WTC11 (cell line): Measurements from ENCODE around the gene NAT16. TPM values are rescaled to one million over a fixed set of nuclear protein-coding genes. Genes with fewer than 3 reads are reported as not detected.
A peak's percentile ranks its signal among the peaks of the same experiment; 100 is the strongest.

Experiments
- ATAC-seq: fragments of 200-7000 bp; cut with Tn5 transposase; 2 replicates; pipeline ENCODE4 v1.10.0; 2021; ENCODE audit warnings: mild to moderate bottlenecking, moderate library complexity
- CTCF ChIA-PET: fragments of 300-600 bp; sonication (Branson Sonifier 250); formaldehyde crosslinking; loops from one replicate; lab custom pipeline; 2021; ENCODE audit warnings: antibody characterized with exemption; lab: Charles Lee
- POLR2A ChIA-PET: fragments of 350-600 bp; sonication (Branson Sonifier 250); formaldehyde crosslinking; loops from one replicate; lab custom pipeline; 2021; ENCODE audit warnings: antibody characterized with exemption; lab: Charles Lee
- DNase-seq: peaks from one replicate; pipeline ENCODE4 v3.0.0; 2021; ENCODE audit warnings: low spot score
- H3K27ac Mint-ChIP-seq: 2 replicates; pipeline ENCODE4 v1.8.0; 2021; ENCODE audit warnings: mixed read lengths
- H3K27me3 Mint-ChIP-seq: 2 replicates; pipeline ENCODE4 v1.8.0; 2021; ENCODE audit warnings: low read depth, mild to moderate bottlenecking, moderate library complexity, mixed read lengths
- H3K36me3 Mint-ChIP-seq: 2 replicates; pipeline ENCODE4 v1.8.0; 2021; ENCODE audit warnings: mixed read lengths
- H3K4me1 Mint-ChIP-seq: 2 replicates; pipeline ENCODE4 v1.8.0; 2022; ENCODE audit warnings: mixed read lengths
- H3K4me3 Mint-ChIP-seq: 2 replicates; pipeline ENCODE4 v1.8.0; 2021; ENCODE audit warnings: mild to moderate bottlenecking, moderate library complexity, mixed read lengths
- H3K9me3 Mint-ChIP-seq: 2 replicates; pipeline ENCODE4 v1.8.0; 2021; ENCODE audit warnings: mixed read lengths
- ATF1 ChIP-seq: sonication (generic); formaldehyde crosslinking; IDR thresholded peaks from 2 replicates; pipeline ENCODE4 v1.8.1; 2023; ENCODE audit warnings: mild to moderate bottlenecking, moderate library complexity, missing genetic modification reagents
- CBFB ChIP-seq: sonication (generic); formaldehyde crosslinking; IDR thresholded peaks from 2 replicates; pipeline ENCODE4 v1.8.1; 2022; ENCODE audit warnings: mild to moderate bottlenecking, low read depth, missing genetic modification reagents
- CDX4 ChIP-seq: fragments of 250-450 bp; sonication (Bioruptor Pico); IDR thresholded peaks from 2 replicates; pipeline ENCODE4 v1.9.0; 2021; ENCODE audit warnings: moderate library complexity, mild to moderate bottlenecking, inconsistent platforms, borderline replicate concordance
- CREB1 ChIP-seq: sonication (generic); formaldehyde crosslinking; IDR thresholded peaks from 2 replicates; pipeline ENCODE4 v1.8.0; 2023; ENCODE audit warnings: mild to moderate bottlenecking, missing genetic modification reagents
- ETV6 ChIP-seq: sonication (generic); formaldehyde crosslinking; IDR thresholded peaks from 2 replicates; pipeline ENCODE4 v1.8.1; 2022; ENCODE audit warnings: mild to moderate bottlenecking, missing genetic modification reagents
- HMGXB4 ChIP-seq: sonication (generic); formaldehyde crosslinking; IDR thresholded peaks from 2 replicates; pipeline ENCODE4 v1.8.1; 2023; ENCODE audit warnings: mild to moderate bottlenecking, moderate library complexity, missing genetic modification reagents
- JAZF1 ChIP-seq: fragments of 250-450 bp; sonication (Bioruptor Pico); IDR thresholded peaks from 2 replicates; pipeline ENCODE4 v1.9.0; 2021; ENCODE audit warnings: moderate library complexity, mild to moderate bottlenecking, inconsistent platforms
- PRDM15 ChIP-seq: sonication (generic); formaldehyde crosslinking; IDR thresholded peaks from 2 replicates; pipeline ENCODE4 v1.8.0; 2022; ENCODE audit warnings: missing genetic modification reagents
- STAT6 ChIP-seq: sonication (generic); formaldehyde crosslinking; conservative IDR thresholded peaks from 2 replicates; pipeline ENCODE4 v1.8.1; 2023; ENCODE audit warnings: mild to moderate bottlenecking, low read depth, missing genetic modification reagents, moderate library complexity
- USF1 ChIP-seq: sonication (generic); formaldehyde crosslinking; IDR thresholded peaks from 2 replicates; pipeline ENCODE4 v1.8.0; 2022; ENCODE audit warnings: mild to moderate bottlenecking, missing genetic modification reagents
- ZNF425 ChIP-seq: fragments of 250-450 bp; sonication (Bioruptor Pico); conservative IDR thresholded peaks from 2 replicates; pipeline ENCODE4 v1.9.0; 2021; ENCODE audit warnings: mild to moderate bottlenecking
- ZNF532 ChIP-seq: fragments of 250-450 bp; sonication (Bioruptor Pico); IDR thresholded peaks from 2 replicates; pipeline ENCODE4 v1.9.0; 2021; ENCODE audit warnings: mild to moderate bottlenecking, borderline replicate concordance
- ZSCAN18 ChIP-seq: fragments of 250-450 bp; sonication (Bioruptor Pico); IDR thresholded peaks from 2 replicates; pipeline ENCODE4 v2.1.2; 2022; ENCODE audit warnings: mild to moderate bottlenecking, moderate library complexity
- total RNA-seq: library from RNA; stranded (reverse); gene quantifications from 3 replicates; pipeline ENCODE4 v1.2.3, GENCODE V29; 2021

The NAT16 gene
- total RNA-seq, 1 experiment from 2014 or later = 0.39 TPM

- TF ChIP-seq HMGXB4 (CRISPR knock-in tag) (no peak), ZNF425 (CRISPR knock-in tag) (no peak), STAT6 (CRISPR knock-in tag) (no peak), USF1 (CRISPR knock-in tag) (no peak), CBFB (no peak)
Measured at GRCh38 chr7:101159696-101160674, 20.1 kb downstream of the NAT16 start (continued).

GRCh38 chr7:101156866-101157589 is 23.1 kb downstream of the NAT16 start:
- peak overlapping the region; percentile 2; the same call in 1 of the 2 replicates for H3K4me3 Mint-ChIP-seq
- peaks cover 19% of the 10 kb centered on the region for H3K27me3 Mint-ChIP-seq
- ChIA-PET POLR2A (interaction anchor here (0.6 kb wide), 1 partner anchor 82 kb away, joined by 3 read pairs; no protein-coding TSS in a partner anchor), CTCF (interaction anchor here (0.6 to 6.9 kb wide), 27 partner anchors 8 to 262 kb away, joined by 3 to 109 read pairs (median 5); partner anchors contain the start of genes MOGAT3, SERPINE1 and VGF)
- ATAC-seq (no peak), DNase-seq (no peak)
- peak overlapping the region; percentile 89 for H3K27ac Mint-ChIP-seq
- H3K36me3 Mint-ChIP-seq = peaks cover 5% of the 10 kb centered on the region; the same call in 1 of the 2 replicates
- H3K4me1 Mint-ChIP-seq = peaks cover 52% of the 10 kb centered on the region
- 0 out of 2 replicates have a peak, but pooled peaks cover 3% of the 10 kb centered on the region for H3K9me3 Mint-ChIP-seq
- TF ChIP-seq CREB1 (no peak), ETV6 (CRISPR knock-in tag) (no peak), ZSCAN18 (CRISPR knock-in tag) (no peak), ATF1 (CRISPR knock-in tag) (no peak), PRDM15 (CRISPR knock-in tag) (no peak; the same call in 1 of the 2 replicates), ZNF532 (CRISPR knock-in tag) (no peak), CBFB (no peak), CDX4 (CRISPR knock-in tag) (no peak), JAZF1 (no peak)
